Motor neuron (in vitro differentiated cells): ENCODE results near the gene C17orf78. TPM values are rescaled to one million over a fixed set of nuclear protein-coding genes. Genes with fewer than 3 reads are reported as not detected.
"Not testable (repeated sequence)": the region's sequence is repeated elsewhere in the genome, so short reads cannot be mapped to it uniquely, and the experiment has no call there.

ENCODE experiments used
- ATAC-seq, 8 experiments: fragments of 200-7000 bp; cut with Tn5 transposase; replicated peaks in 6 of 8; 2 replicates each; pipeline ENCODE4 v1.8.0; 2021; ENCODE audit warnings: mild to moderate bottlenecking in 8 of 8, moderate library complexity in 8 of 8
- H3K27ac ChIP-seq, 2 donors: fragments of 250-450 bp; sonication (Bioruptor Pico); 2 replicates each; pipeline ENCODE4 v1.9.0; 2021; ENCODE audit warnings: antibody characterized with exemption in 2 of 2, mild to moderate bottlenecking in 2 of 2, moderate library complexity in 1 of 2
- H3K4me1 ChIP-seq, 2 donors: fragments of 250-450 bp; sonication (Bioruptor Pico); replicated peaks in 1 of 2; 2 replicates each; pipeline ENCODE4 v1.6.1; 2021; ENCODE audit warnings: antibody characterized with exemption in 2 of 2, mild to moderate bottlenecking in 2 of 2, moderate library complexity in 1 of 2
- H3K4me3 ChIP-seq, 5 donors: fragments of 250-450 bp; sonication (Bioruptor Pico); 2 replicates each; pipeline ENCODE4 v1.9.0; 2021; ENCODE audit warnings: antibody characterized with exemption in 5 of 5, mild to moderate bottlenecking in 5 of 5, moderate library complexity in 4 of 5
- WGBS, 10 experiments: fragments of 450-650 bp; shearing (Covaris generic); methylation state at CpG; one replicate each; pipeline ENCODE4 v1.0.0; 2022; 5-methylcytosine and 5-hydroxymethylcytosine counted together
- in situ Hi-C, 9 experiments: fragments of 400-800 bp; cut with MboI; loops; one replicate each; pipeline ENCODE4 v1.15.0; 2021; ENCODE audit warnings: low sequenced_read_pairs in 9 of 9, low pct_unique_long_range_greater_than_20kb in 2 of 9; ENCODE audit not compliant: unreplicated experiment in 9 of 9
- total RNA-seq, 8 experiments: library from RNA; unstranded; fragments of 300-600 nt; gene quantifications; 2 replicates each; pipeline versions ENCODE4 v1.2.3 to v1.2.4, GENCODE V29; 2022

Gene C17orf78
- total RNA-seq, 8 experiments from 2014 or later, result 0.05 to 1.1 (median 0.23) TPM; not detected in 1

GRCh38 chr17:37392024-37392590 is 16.3 kb downstream of the C17orf78 start:
- in situ Hi-C loops, result no loop called here
- WGBS, 10 experiments, result 0 to 100% (median 88%) methylated on average over 1 to 2 of the region's 3 CpGs; no CpG with 5 or more reads in 2 of the 10 experiments

DNA sequence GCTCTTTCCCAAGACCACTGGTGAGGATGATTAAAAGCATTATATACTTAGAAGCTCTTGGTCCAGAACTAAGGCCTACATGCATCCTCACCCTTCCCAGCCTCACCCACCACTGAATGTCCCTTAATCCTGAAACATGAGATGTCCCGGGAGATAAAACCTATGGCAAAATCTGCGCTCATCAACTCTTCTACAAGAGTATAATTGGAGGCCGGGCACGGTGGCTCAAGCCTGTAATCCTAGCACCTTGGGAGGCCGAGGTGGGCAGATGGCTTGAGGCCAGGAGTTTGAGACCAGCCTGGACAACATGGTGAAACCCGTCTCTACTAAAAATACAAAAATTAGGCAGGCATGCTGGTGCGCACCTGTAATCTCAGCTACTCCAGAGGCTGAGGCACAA is 17.6 kb downstream of the C17orf78 start:
- WGBS, 10 experiments, result 69 to 98% (median 93%) methylated on average over 3 to 7 of the region's 7 CpGs; no CpG with 5 or more reads in 3 of the 10 experiments
- in situ Hi-C loops, result no loop called here
- Histone ChIP-seq H3K4me1 (no peaks in the 10 kb centered on the region), H3K4me3 (no peak overlapping the region), H3K27ac (no peak overlapping the region)
- no peak for ATAC-seq

More at GRCh38 chr17:37392024-37392590, 16.3 kb downstream of the C17orf78 start:
- no peaks in the 10 kb centered on the region for H3K4me1 ChIP-seq
- peak in 1 of 8 experiments; percentile 30 for ATAC-seq
- H3K27ac ChIP-seq, result no peak overlapping the region
- H3K4me3 ChIP-seq, result no peak overlapping the region

GRCh38 chr17:37399265-37399803 is 23.5 kb downstream of the C17orf78 start:
- no peaks in the 10 kb centered on the region for H3K4me1 ChIP-seq
- no peak overlapping the region for H3K4me3 ChIP-seq
- H3K27ac ChIP-seq, result no peak overlapping the region
- in situ Hi-C loops, result no loop called here
- no peak for ATAC-seq
- WGBS, 10 experiments, result 81 to 100% (median 98%) methylated on average over 1 to 5 of the region's 5 CpGs; no CpG with 5 or more reads in 1 of the 10 experiments

DNA sequence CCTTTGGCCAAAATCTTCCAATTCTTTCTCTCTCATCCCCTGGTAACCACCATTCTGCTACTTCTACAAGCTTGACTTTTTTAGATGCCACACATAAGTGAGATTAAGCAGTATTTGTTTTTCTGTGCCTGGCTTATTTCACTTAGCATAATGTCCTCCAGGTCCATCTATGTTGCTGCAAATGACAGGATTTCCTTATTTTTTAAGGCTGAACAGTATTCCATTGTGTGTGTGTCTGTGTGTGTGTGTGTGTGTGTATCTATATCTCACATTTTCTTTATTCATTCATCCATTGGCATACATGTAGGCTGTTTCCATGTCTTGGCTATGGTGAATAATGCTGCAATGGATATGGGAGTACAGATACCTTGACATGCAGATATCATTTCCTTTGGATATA is 24.7 kb downstream of the C17orf78 start:
- in situ Hi-C loops, result no loop called here
- H3K4me3 ChIP-seq, result no peak overlapping the region
- H3K4me1 ChIP-seq, result peaks cover 3 to 7% of the 10 kb centered on the region in 2 donors
- no peak overlapping the region for H3K27ac ChIP-seq
- ATAC-seq, result no peak

- in situ Hi-C loops, ATAC-seq, H3K27ac ChIP-seq: not testable (repeated sequence)
- WGBS, 10 experiments, result 9 to 83% (median 19%) methylated on average over 1 to 9 of the region's 14 CpGs; no CpG with 5 or more reads in 1 of the 10 experiments
- H3K4me1 ChIP-seq, result peaks cover 7 to 12% of the 10 kb centered on the region in 2 donors
- peak overlapping the region; percentile 51 to 79 (median 60) for H3K4me3 ChIP-seq
Measured at GRCh38 chr17:37405522-37405921, 29.7 kb downstream of the C17orf78 start.

DNA sequence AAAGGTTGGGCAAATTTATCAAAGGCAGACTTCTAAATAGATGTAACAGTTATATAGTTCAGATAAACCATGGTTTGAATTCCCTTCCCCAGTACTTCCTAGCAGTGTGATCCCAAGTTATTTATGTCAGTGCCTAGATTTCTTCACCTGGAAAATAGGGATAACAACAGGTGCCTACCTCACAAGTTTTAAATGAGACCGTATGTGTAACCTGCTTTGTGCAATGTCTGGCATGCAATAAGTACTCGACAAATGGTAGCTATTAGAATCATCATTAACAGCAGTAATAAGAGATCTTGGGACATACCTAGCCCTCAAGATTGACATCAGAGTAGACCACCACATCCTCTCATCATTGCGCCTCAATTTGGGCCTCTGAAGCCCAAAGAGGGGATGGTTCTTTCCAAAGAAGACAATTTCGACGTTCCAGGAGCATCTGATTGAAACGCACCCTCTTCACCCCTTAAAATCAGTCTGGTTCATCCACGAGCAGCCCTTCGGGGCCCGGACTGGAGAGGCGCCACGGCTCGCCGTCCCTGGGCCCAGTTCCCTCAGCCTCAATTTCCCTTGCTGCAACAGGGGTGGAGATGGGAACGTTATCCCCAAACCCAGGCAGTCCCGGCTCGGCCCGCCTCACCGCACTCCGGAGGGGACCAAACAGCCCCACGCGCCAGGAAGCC is 30.3 kb downstream of the C17orf78 start:
- no peak for ATAC-seq
- Histone ChIP-seq H3K27ac (peak overlapping the region; percentile 71 to 86), H3K4me1 (peaks cover 7 to 12% of the 10 kb centered on the region in 2 donors), H3K4me3 (peak overlapping the region; percentile 51 to 79 (median 60))
- in situ Hi-C loops, result no loop called here
- WGBS, 10 experiments, result 0 to 13% (median 0%) methylated on average over 1 to 11 of the region's 21 CpGs; no CpG with 5 or more reads in 1 of the 10 experiments

GRCh38 chr17:37406635-37407461 is 31.1 kb downstream of the C17orf78 start, which contains the start of the genes ACACA and TADA2A:
Gene ACACA (minus strand): TSS chr17:37406836. CDS start chr17:37406299, 537 bp downstream.
Gene TADA2A (plus strand): TSS chr17:37406886. CDS start chr17:37411366, 4,480 bp downstream.
- in situ Hi-C loops, result no loop called here
- 0% methylated on average over 1 to 3 of the region's 98 CpGs; no CpG with 5 or more reads in 7 of the 10 experiments for WGBS, 10 experiments
- H3K4me1 ChIP-seq, result peaks cover 7 to 12% of the 10 kb centered on the region in 2 donors
- peak within 1 kb of the TSS; percentile 71 to 86 for H3K27ac ChIP-seq
- peak within 1 kb of the TSS; percentile 51 to 79 (median 60) for H3K4me3 ChIP-seq
- peak; percentile 83 to 91 (median 86) for ATAC-seq

GRCh38 chr17:37408145-37408479 is 32.3 kb downstream of the C17orf78 start:
- H3K4me3 ChIP-seq, ATAC-seq, H3K27ac ChIP-seq, in situ Hi-C loops: not testable (repeated sequence)
- peaks cover 7 to 12% of the 10 kb centered on the region in 2 donors for H3K4me1 ChIP-seq
- WGBS, 10 experiments, result 89 to 100% (median 98%) methylated on average over 1 to 13 of the region's 13 CpGs; no CpG with 5 or more reads in 2 of the 10 experiments

GRCh38 chr17:37410357-37410756 is 34.6 kb downstream of the C17orf78 start:
- Histone ChIP-seq H3K27ac (no peak overlapping the region), H3K4me3 (no peak overlapping the region), H3K4me1 (peaks cover 2 to 11% of the 10 kb centered on the region in 2 donors)
- in situ Hi-C loops, result no loop called here
- ATAC-seq, result no peak
- WGBS, 10 experiments, result 83 to 100% (median 100%) methylated on average over 1 to 3 of the region's 3 CpGs; no CpG with 5 or more reads in 3 of the 10 experiments

DNA sequence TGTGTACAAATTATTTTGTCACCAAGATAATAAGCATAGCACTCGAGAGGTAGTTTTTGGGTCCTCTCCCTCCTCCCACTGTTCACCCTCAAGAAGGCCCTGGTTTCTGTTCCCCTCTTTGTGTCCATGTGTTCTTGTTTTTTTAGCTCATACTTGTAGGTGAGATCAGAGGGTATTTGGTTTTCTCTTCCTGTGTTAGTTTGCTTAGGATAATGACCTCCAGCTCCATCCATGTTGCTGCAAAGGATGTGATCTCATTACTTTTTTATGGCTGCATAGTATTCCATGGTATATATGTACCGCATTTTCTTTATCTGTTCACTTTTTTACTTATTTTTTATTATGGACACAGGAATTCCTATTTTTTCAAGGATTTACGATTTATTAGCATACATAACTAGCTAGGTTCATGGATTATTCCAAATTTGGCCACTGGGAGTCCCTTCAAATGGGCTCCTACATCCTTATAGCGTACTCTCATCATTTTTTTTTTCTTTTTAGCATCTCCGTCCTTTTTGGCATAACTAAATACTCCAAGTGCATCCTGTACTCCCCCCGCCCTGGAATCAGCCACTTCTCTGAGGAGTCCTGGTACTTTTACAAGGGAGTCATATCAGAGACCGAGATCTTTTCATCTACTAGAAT is 38.2 kb downstream of the C17orf78 start:
- ATAC-seq, result no peak
- in situ Hi-C loops, result no loop called here
- WGBS, 10 experiments, result 81 to 100% (median 95%) methylated on average over 2 to 7 of the region's 7 CpGs; no CpG with 5 or more reads in 1 of the 10 experiments

GRCh38 chr17:37417852-37418251 is 42.1 kb downstream of the C17orf78 start:
- peak in 3 of 8 experiments; percentile 20 to 70 (median 70) for ATAC-seq
- WGBS, 10 experiments, result 0 to 100% (median 79%) methylated on average over 1 to 2 of the region's 2 CpGs
- Histone ChIP-seq H3K4me1 (no peaks in the 10 kb centered on the region), H3K27ac (no peak overlapping the region), H3K4me3 (no peak overlapping the region)
- in situ Hi-C loops, result no loop called here

More for the DNA sequence above, 38.2 kb downstream of the C17orf78 start:
- no peak overlapping the region for H3K27ac ChIP-seq
- H3K4me3 ChIP-seq, result no peak overlapping the region
- no peaks in the 10 kb centered on the region for H3K4me1 ChIP-seq

DNA sequence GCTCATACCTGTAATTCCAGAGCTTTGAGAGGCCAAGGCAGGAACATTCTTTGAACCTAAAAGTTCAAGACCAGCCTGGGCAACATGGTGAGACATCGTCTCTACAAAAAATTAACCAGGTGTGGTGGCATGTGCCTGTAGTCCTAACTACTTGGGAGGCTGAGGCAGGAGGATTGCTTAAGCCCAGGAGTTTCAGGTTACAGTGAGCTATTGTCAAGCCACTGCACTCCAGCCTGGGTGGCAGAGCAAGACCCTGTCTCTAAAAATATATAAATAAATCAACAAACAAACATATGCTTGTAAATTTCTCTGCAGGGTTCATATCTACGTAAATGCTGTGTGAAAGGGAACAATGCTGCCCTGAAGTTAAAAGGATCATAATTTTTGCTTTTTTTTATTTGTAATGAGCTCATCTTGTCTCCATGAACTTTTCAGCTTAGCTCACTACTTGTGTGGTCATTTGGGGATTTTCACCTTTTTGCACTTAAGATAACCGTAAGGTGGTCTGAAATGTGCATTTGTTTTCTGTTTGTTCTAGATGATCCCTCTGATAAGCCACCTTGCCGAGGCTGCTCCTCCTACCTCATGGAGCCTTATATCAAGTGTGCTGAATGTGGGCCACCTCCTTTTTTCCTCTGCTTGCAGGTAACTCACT is 47.3 kb downstream of the C17orf78 start:
- ATAC-seq, result no peak
- Histone ChIP-seq H3K4me3 (no peak overlapping the region), H3K27ac (no peak overlapping the region), H3K4me1 (no peaks in the 10 kb centered on the region)
- WGBS, 10 experiments, result 77 to 100% (median 94%) methylated on average over 1 to 4 of the region's 4 CpGs; no CpG with 5 or more reads in 1 of the 10 experiments
- in situ Hi-C loops, result no loop called here
